HG03095 (cell line): ENCODE results near the gene PMEPA1.

Experiments
- ATAC-seq: cut with Tn5 transposase; IDR thresholded peaks from one replicate; pipeline ENCODE4 v1.9.1; 2021; ENCODE audit warnings: moderate library complexity; ENCODE audit not compliant: unreplicated experiment

Gene PMEPA1

DNA sequence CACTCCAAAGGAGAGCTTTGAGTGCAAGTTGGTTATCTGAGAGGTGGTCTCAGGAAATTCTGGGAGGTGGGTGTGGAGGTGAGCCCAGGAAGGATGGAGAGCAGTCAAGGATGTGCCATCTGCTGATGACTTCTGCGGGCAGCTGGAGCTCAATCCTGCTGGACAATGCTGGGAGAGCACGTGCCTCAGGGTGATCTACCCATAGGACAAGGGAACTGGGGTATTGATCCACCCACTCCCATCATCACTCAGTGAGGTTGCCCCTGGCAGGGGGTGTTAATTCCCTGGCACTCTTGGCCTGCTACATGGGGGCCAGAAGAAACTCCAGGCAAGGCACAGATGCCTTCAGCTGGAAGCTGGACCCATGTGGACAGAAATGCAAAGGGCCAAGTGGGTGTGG is 82.5 kb downstream of the PMEPA1 start:
- ATAC-seq: no peak

- ATAC-seq: no peak
These were observed 83.8 kb downstream of the PMEPA1 start for GRCh38 chr20:57625978-57626377.

DNA sequence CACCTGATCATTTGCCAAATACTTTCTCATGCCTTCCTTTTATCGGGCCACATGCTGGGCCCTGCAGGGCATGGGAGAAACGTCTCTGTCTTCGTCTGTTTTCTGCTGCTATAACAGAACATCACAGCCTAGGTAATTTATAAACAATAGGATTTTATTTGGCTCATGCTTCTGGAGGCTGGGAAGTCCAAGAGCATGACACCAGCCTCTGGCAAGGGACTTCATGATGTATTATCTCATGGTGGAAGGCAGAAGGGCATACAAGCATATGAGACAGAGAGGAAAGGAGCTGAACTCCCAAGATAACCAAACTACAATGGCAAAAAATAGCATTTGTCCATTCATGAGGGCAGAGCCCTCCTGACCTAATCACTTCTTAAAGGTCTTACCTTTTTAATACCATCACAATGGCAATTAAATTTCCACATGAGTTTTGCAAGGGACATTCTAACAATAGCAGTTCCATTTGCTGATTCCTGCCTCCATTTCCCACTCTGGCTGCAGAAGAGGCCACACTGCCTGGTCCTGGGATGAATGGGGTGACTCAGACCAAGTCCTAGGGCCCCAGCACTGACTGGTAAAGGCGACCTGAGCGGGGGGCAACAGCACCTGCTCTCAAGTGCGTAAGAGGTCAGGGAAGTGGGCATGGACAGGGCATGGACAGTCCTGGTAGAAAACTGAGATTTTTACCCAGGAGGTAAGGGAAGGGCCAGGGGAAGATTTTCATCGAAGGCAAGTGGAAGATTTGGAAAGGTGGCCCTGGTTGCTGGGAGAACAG is 84.4 kb downstream of the PMEPA1 start:
- ATAC-seq: no peak

DNA sequence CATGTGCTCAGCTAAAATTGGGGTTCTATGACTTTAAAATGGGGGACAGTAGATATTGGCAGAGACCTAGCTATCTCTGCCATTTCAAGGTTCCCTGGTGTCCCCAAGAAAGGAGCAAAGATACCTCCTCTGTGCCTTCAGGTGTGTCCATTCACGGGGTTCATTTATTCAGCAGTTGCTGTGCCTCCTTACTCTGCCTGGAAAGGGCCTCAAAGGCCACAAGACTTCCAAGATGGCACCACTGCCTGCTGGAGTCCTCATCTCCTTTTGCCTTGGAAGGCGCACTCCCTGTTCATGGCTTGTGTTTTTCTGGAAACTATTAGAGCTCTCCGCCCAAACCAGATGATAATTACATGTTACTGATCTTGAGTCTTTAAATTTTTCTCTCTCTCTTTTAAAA is 85.7 kb downstream of the PMEPA1 start:
- ATAC-seq: no peak

- no peak for ATAC-seq
These were observed 87.0 kb downstream of the PMEPA1 start for GRCh38 chr20:57622579-57623381.

- ATAC-seq: no peak
These were observed 87.6 kb downstream of the PMEPA1 start for GRCh38 chr20:57622201-57622570.

DNA sequence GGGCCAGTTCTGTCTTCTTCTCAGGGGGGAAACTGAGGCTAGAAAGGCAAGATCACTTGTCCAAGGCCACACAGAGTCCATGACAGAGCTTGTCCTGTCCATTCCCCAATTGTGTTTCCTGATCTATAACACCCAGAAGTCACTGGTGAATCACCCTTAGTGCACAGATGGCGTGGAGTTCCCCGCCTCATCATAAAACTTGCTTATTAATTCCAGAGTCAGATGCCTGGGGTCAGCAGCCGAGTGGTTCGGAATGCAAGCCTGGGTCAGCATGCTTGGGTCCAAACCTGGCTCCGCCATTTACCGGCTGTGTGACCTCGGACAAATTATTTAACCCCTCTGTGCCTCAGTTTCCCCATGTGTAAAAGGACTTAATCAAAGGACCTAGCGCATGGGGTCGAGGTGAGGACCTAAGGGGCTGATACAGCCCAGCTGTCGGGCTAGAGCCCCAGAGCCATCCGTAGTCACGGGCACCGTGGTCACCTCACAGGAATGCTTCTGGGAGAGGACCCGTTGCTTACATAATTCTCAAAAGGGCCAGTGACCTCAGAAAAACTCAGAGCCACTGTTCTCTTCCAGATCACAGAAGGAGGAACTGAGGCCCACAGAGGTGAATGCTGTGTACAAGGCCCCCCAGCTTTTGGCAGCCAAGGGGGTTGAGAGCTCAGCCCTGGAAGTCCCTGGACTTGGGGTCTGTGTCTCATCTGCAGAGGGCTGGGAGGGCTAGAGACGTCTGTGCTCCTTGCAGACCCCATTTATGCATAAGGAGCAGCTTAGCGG is 88.2 kb downstream of the PMEPA1 start:
- no peak for ATAC-seq

GRCh38 chr20:57620999-57621398 is 88.8 kb downstream of the PMEPA1 start:
- ATAC-seq: no peak

GRCh38 chr20:57620274-57620990 is 89.4 kb downstream of the PMEPA1 start, which contains the start of gene ZBP1:
ZBP1 (minus strand) TSS chr20:57620426; CDS start chr20:57620295, 131 bp downstream.
- peak; percentile 42 for ATAC-seq

DNA sequence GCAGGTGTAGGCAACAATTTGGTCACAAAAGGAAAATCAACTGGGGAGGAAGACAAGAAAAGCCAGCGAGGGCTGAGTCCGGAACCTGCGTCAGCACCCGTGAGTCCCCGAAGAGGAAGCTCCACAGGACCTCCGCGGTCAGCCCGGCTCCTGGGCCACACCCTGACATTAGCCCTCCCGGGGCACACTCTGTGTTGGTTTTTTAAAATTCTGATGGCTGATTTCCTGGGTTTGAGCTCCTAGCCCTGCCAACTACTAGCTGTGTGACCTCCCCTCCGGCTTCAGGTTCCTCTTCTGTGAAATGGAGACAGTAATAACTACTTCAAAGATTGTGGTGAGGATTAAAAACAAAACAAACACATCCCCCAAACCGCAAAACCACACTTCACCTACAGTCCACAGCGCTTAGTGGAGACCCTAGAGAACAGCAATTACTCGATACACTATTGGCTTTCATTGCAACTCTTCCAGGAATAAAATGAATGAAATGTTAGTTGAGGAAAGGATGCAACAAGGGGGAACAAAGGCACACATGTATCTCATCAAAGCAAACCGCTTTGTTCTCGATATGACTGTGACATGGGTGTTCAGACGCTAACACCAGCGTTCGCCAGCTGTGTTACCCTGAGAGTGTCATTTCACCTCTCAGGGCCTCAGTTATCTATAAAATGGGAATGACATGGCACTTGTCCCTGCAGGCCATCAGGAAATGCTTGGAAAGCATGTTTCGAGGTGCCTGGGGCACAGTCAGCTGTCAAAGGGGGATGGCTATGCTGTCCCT is 90.6 kb downstream of the PMEPA1 start:
- ATAC-seq: peak; percentile 64

GRCh38 chr20:57618764-57619050 is 91.1 kb downstream of the PMEPA1 start:
- no peak for ATAC-seq

DNA sequence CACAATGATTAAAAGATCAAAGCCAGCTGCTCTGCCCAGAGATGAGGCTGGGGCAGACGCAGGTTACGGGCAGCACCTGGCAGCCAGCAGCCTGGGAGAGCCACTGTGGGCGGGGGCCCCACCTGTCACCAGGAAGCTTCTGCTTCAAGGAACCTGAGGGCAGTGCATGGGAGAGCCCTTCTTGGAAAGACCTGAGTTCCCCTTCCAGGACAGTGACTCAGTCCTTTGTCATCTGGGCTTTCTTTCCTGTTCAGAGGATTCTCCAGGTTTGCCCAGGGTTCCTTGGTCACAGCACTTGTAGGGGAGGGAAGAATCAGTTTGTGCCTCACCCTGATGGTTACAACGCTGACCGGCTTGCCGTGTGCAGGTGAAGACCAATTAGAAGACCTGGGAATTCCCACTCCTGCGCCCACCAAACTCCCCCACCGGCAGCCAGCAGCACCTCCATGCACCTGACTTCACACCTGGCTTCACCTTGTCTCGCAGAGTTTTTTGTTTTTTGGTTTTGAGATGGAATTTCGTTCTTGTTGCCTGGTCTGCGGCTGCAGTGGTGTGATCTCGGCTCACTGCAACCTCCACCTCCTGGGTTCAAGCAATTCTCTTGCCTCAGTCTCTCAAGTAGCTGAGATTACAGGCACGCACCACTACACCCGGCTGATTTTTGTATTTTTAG is 91.6 kb downstream of the PMEPA1 start:
- no peak for ATAC-seq

GRCh38 chr20:57617079-57617795 is 92.6 kb downstream of the PMEPA1 start:
- ATAC-seq: no peak

DNA sequence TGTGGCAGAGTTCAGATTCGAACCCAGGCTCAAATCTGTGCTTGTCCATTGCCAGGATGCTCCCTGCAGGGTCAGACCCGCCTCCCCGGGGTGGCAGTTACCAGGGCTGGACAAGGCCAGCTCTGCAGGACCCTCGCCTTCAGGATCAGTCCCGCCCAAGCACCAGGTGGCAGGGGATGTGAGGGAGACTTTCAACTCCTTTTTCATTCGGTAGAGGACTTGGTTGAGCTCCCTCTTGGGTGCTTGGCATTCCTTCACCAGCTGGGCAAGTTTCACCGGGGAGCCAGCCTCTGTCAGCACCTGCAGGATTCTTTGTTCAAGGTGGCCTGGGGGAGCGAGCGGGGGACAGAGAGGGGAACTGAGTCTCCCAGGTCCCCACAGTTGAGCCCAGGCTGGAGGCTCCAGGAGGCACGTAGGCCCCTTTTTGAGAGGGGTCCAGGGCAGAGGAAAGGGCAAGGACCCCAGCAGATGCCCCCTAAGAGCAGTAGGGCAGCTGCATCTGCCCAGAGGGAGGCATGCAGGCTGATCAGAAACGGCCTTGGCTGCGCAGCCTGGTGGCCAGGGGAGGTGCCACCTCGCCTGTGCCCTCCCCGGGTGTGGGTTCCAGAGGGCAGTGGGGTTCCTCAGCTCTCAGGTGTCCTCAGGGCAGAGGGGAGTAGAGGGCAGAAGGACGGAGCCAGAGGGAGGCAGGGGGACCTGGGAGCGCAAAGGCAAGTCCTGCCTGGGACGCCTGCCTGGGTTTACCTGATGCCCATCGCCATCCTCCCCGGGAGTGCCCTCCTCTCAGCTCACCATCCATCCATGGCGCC is 93.5 kb downstream of the PMEPA1 start:
- no peak for ATAC-seq

DNA sequence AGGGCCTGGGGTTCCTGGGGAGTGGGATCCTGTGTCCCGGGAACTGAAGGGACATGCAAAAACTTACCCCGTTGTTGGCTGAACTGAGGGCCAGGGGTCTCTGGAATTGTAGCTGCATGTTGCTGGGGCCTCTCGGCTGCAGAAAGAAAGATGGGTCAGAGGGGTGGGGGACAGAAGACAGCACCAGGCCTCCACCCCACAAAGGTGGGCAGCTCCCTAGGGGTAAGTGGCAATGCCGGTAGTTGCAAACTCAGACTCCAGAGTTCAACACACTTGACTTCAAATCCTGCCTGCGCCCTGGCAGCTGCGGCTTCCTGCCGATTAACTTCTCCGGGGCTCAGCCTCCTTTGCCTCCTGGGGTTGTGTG is 94.4 kb downstream of the PMEPA1 start:
- no peak for ATAC-seq

DNA sequence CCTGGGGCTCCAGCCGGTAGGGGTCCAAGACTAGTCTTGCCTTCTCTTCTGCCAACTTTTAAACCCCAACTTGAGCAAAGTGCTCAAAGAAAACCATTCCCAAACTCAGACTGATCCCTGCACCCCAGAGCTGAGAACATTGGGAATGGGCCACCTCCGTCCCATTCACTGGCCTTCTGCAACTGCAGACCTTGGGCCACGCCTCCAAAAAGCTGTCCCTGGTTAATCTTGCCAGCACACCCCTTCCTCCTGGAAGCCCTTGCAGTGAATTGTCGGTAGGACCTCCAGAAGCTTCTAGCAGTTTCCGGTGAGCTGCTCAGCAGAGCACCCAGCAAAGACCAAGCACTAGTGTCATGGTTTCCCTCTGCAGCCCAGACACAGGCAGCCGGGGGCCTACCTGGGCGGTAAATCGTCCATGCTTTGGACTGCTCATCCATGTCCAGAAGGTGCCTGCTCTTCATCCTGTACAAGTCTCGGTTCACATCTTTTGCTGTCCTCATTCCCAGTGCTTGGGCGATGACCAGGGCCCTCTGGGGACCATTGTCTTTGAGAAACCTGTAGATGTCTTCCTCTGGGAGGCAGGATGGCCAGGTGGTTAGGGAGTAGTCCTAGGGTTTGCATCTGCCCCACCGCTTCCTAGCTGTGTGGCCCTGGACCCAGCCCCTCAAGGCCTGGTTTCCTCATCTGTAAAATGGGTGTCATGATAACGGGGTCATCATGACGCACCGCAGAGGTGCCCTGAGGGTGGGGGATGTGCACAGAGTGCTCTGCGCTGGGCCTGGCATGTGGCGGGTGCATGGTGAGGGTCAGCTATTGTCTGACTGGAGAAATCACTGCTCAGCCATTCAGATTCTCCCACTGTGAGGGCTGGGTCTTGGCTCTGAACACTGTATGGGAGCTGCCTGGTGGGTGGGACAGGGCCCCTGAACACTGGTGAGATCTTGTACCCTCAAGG is 95.0 kb downstream of the PMEPA1 start:
- ATAC-seq: no peak

DNA sequence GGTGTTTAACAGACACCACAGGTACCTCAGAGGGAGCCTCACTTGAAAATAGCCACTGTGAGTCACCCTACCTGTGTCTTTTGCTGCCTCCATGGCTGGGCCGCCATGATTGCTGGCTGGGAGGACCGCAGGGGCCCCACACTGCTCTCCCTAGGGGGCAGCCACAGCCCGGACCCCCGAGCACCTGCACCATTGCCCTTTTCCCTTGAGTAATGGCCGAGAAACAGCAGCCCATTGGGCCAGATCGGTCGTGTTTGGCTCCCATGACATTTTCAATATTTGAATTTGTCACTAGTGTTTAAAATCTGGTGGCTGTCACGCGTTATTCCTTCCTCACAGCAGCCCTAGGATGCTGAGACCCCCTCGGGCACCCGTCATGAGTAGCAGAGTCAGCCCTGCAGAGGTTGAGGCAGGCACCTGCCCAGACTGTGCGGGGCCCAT is 96.3 kb downstream of the PMEPA1 start:
- ATAC-seq: no peak
